Endothelial cell of umbilical vein (primary cell): ENCODE results near the gene HMGA1. TPM values are rescaled to one million over a fixed set of nuclear protein-coding genes. Genes with fewer than 3 reads are reported as not detected.

Source experiments
- BruUV-seq: library from RNA; stranded (reverse); fragments of 400-500 nt; replicated peaks from 2 replicates; lab custom pipeline; 2021; lab: Mats Ljungman, UMichigan
- CTCF ChIA-PET: fragments of 300-600, 350-600 bp; sonication (Branson Sonifier 250); formaldehyde crosslinking; loops from one replicate; lab custom pipeline; 2021; ENCODE audit warnings: antibody characterized with exemption, inconsistent platforms; lab: Charles Lee
- POLR2A ChIA-PET: fragments of 300-600, 350-600 bp; sonication (Branson Sonifier 250); formaldehyde crosslinking; loops from one replicate; lab custom pipeline; 2021; ENCODE audit warnings: antibody characterized with exemption, inconsistent platforms; lab: Charles Lee
- DNase-seq: peaks from one replicate; pipeline ENCODE4 v3.0.0-alpha.2; 2011; ENCODE audit warnings: low read depth, low spot score
- FAIRE-seq: peaks from 2 replicates; lab custom pipeline; 2011; peaks lifted over from hg19 to GRCh38; lab: Jason Lieb, UNC
- H2AFZ ChIP-seq: 2 replicates; pipeline ENCODE4 v1.6.0; 2012; ENCODE audit warnings: low read depth, low read length, control low read depth, inconsistent platforms
- H3K27ac ChIP-seq: 2 replicates; pipeline ENCODE4 v1.5.1; 2011; ENCODE audit warnings: low read depth, mild to moderate bottlenecking, control low read depth, low read length, moderate library complexity; ENCODE audit not compliant: insufficient read depth
- H3K27me3 ChIP-seq, 2 experiments: 2 replicates each; pipeline versions ENCODE4 v1.6.0 to v1.6.1; 2011; ENCODE audit warnings: low read length in 2 of 2, mixed read lengths in 1 of 2; ENCODE audit not compliant: control insufficient read depth in 2 of 2, insufficient read depth in 2 of 2
- H3K36me3 ChIP-seq, 2 experiments: 2 replicates in 1 of 2; 3 replicates in 1 of 2; pipeline ENCODE4 v1.5.1; 2011; ENCODE audit warnings: low read length in 2 of 2, mild to moderate bottlenecking in 1 of 2, moderate library complexity in 1 of 2; ENCODE audit not compliant: control insufficient read depth in 2 of 2, insufficient read depth in 2 of 2; ENCODE audit errors: extremely low read depth in 1 of 2
- H3K4me1 ChIP-seq: 3 replicates; pipeline ENCODE4 v1.5.1; 2011; ENCODE audit warnings: mild to moderate bottlenecking, low read length; ENCODE audit not compliant: control insufficient read depth, insufficient read depth; ENCODE audit errors: extremely low read depth
- H3K4me2 ChIP-seq: 2 replicates; pipeline ENCODE4 v1.6.1; 2011; ENCODE audit warnings: low read length, control low read depth, mixed read lengths; ENCODE audit not compliant: insufficient read depth
- H3K4me3 ChIP-seq, 3 experiments: fragments of 200-600 bp in 1 of 3; sonication (generic), shearing (Covaris generic) in 1 of 3; replicated peaks in 1 of 3; 2 replicates each; pipeline ENCODE4 v1.5.1; 2011 to 2016; ENCODE audit warnings: control low read depth in 3 of 3, low read length in 3 of 3, mild to moderate bottlenecking in 2 of 3, inconsistent platforms in 1 of 3, low read depth in 1 of 3, moderate library complexity in 1 of 3; ENCODE audit not compliant: insufficient read depth in 1 of 3
- H3K79me2 ChIP-seq: 2 replicates; pipeline ENCODE4 v1.6.0; 2012; ENCODE audit warnings: low read length, inconsistent platforms; ENCODE audit not compliant: control insufficient read depth, insufficient read depth
- H3K9ac ChIP-seq: replicated peaks from 2 replicates; pipeline ENCODE3; 2011; ENCODE audit warnings: low read length, control low read depth; ENCODE audit not compliant: insufficient read depth; ENCODE audit errors: extremely low read depth
- H3K9me1 ChIP-seq: replicated peaks from 3 replicates; pipeline ENCODE4 v1.6.0; 2011; ENCODE audit warnings: mild to moderate bottlenecking, low read length; ENCODE audit not compliant: control insufficient read depth, insufficient read depth; ENCODE audit errors: extremely low read depth
- H3K9me3 ChIP-seq: replicated peaks from 2 replicates; pipeline ENCODE4 v1.5.1; 2012; ENCODE audit warnings: low read length, inconsistent platforms; ENCODE audit not compliant: control insufficient read depth, insufficient read depth
- H4K20me1 ChIP-seq: replicated peaks from 2 replicates; pipeline ENCODE3; 2011; ENCODE audit warnings: mild to moderate bottlenecking, low read length; ENCODE audit not compliant: control insufficient read depth, insufficient read depth; ENCODE audit errors: extremely low read depth
- EZH2 ChIP-seq: IDR thresholded peaks from 2 replicates; pipeline ENCODE4 v1.6.1; 2012; ENCODE audit warnings: borderline replicate concordance, low read depth, mild to moderate bottlenecking, moderate library complexity, low read length, inconsistent platforms; ENCODE audit not compliant: severe bottlenecking
- FOS ChIP-seq: IDR thresholded peaks from 2 replicates; pipeline ENCODE4 v1.6.1; 2011; ENCODE audit warnings: mild to moderate bottlenecking, low read length, moderate library complexity, borderline replicate concordance; ENCODE audit not compliant: insufficient read depth
- GATA2 ChIP-seq: IDR thresholded peaks from 2 replicates; pipeline ENCODE4 v1.7.0; 2011; ENCODE audit warnings: low read depth, mild to moderate bottlenecking, moderate library complexity, mixed read lengths, low read length; ENCODE audit not compliant: insufficient read length, insufficient read depth
- JUN ChIP-seq: IDR thresholded peaks from 2 replicates; pipeline ENCODE4 v1.6.1; 2011; ENCODE audit warnings: borderline replicate concordance, low read depth; ENCODE audit not compliant: insufficient read length, insufficient read depth
- MYC ChIP-seq: IDR thresholded peaks from one replicate; pipeline ENCODE4 v1.6.1; 2011; ENCODE audit warnings: mild to moderate bottlenecking, low read depth, low read length
- POLR2A ChIP-seq: IDR thresholded peaks from 2 replicates; pipeline ENCODE4 v1.6.1; 2012; ENCODE audit warnings: low read depth, mild to moderate bottlenecking, control low read depth, low read length
- POLR2AphosphoS5 ChIP-seq: IDR thresholded peaks from 2 replicates; pipeline ENCODE4 v1.6.1; 2012; ENCODE audit warnings: low read depth, mild to moderate bottlenecking, control low read depth, low read length, moderate library complexity; ENCODE audit not compliant: insufficient read depth
- dilution Hi-C: fragments of 300-500 bp; cut with MboI; formaldehyde crosslinking; loops from one replicate; pipeline ENCODE4 v1.15.0; 2019; ENCODE audit warnings: low sequenced_read_pairs; ENCODE audit not compliant: extremely low pct_ligation_motif_present
- intact Hi-C: fragments of 100-400 bp; cut with micrococcal nuclease; formaldehyde crosslinking; loops from one replicate; pipeline ENCODE4 v1.10.0; 2022
- polyA plus RNA-seq, 4 experiments: library from polyadenylated mRNA; depleted of rRNA in 3 of 4; stranded (reverse) in 3 of 4; unstranded in 1 of 4; fragments of >200 nt; gene quantifications; 2 replicates each; pipeline versions ENCODE4 v1.2.1 to v1.2.3, GENCODE V29; 2011 to 2012; ENCODE audit warnings: missing spikeins in 1 of 4
- total RNA-seq: library from RNA; stranded (reverse); gene quantifications from 2 replicates; pipeline ENCODE4 v1.2.3, GENCODE V29; 2021
- TF ChIP-seq, protein P1 (sequence below), 2 donors: IDR thresholded peaks; 1 replicate in 1 of 2; 2 replicates in 1 of 2; pipeline ENCODE4 v1.5.1; 2011; ENCODE audit warnings: low read length in 2 of 2, mild to moderate bottlenecking in 2 of 2, moderate library complexity in 2 of 2, control low read depth in 1 of 2, inconsistent platforms in 1 of 2, low read depth in 1 of 2; ENCODE audit not compliant: insufficient read depth in 1 of 2; ENCODE audit errors: extremely low read depth in 1 of 2
- TF ChIP-seq, protein P2 (sequence below): IDR thresholded peaks from 2 replicates; pipeline ENCODE4 v1.6.1; 2011; ENCODE audit not compliant: insufficient read depth, insufficient read length

Gene HMGA1
- total and polyA plus RNA-seq, 2 donors (not counting 3 experiments of a cell fraction or from before 2014, with no cell fraction given): 425 to 1,108 TPM

DNA sequence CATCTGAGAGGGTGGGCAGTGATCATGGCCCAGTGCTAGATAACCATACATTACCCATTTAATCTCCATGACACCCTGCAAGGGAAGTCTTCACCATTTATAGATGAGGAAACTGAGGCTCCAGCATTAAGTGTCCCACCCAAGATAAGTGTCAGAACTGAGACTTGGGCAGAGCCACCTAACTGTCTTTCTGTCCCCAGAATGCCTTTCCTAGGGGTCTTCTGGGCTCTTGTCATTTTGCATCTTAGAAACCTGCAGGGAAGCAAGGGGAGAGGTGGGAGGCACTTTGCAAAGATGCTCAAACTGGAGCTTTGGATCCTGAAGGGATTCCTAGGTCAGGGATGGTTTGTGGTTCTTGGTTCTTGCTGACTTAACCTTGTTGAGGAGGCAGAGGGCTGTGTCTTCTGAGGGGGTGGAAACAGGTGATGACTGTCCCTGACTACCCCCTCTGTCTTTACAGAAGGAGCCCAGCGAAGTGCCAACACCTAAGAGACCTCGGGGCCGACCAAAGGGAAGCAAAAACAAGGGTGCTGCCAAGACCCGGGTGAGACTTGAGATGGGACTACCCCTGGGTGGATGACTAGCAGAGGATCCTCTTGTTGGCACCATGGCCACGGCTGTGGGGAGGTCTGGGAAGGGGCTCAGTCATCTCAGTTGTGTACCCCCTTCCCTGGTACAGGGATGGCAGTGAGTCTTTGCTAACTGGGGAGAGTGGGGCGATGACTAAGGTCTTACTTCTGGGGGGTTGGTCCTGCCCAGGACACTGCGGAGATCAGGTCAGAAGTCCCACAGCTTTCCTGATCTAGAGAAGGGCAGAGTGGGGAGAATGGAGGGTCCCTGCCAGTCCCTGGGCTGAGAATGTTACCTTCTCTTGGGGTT, 5.8 kb downstream of the HMGA1 start:
- peaks cover 10 to 12% of the 10 kb centered on the region in 2 experiments for H3K36me3 ChIP-seq
- H3K9me3 ChIP-seq: no peaks in the 10 kb centered on the region
- H3K4me1 ChIP-seq: peaks cover 73% of the 10 kb centered on the region

DNA sequence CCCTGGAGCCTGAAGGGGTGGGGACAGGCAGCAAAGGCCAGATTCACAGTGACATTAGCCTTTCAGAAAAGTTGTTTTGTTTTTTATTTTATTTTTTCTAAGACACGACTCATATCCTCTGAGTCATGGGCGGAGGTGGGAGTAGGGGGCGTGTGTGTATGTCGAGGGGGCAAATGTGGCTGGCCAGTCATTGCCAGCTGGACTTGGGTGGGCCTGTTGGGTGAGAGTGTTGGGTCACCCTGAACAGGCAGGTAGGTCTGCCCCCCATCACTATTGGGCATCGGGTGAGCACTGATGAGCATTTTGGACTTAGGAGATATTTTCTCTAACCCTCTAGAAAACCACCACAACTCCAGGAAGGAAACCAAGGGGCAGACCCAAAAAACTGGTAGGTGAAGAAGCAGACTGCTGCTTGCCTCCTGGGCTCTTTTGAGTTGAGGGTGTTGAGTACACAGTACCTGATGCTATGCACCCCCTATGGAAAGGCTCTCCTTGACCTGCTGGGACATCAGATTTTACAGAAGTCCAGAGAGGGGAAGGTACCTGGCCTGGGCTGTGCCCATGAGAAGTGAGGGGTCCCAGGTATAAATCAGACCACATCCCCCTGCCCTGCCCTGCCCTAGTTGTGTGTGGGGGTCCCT, 6.6 kb downstream of the HMGA1 start:
- H3K36me3 ChIP-seq: peaks cover 10 to 12% of the 10 kb centered on the region in 2 experiments
- ChIA-PET POLR2A (interaction anchor here (1.1 kb wide), 1 partner anchor 19 kb away, joined by 6 read pairs; no protein-coding TSS in a partner anchor), CTCF (interaction anchor here (0.7 to 6.1 kb wide), 10 partner anchors 15 to 543 kb away, joined by 3 to 74 read pairs (median 6); no protein-coding TSS in a partner anchor)
- H2AFZ ChIP-seq: no peak overlapping the region
- TF ChIP-seq, protein P1, sequence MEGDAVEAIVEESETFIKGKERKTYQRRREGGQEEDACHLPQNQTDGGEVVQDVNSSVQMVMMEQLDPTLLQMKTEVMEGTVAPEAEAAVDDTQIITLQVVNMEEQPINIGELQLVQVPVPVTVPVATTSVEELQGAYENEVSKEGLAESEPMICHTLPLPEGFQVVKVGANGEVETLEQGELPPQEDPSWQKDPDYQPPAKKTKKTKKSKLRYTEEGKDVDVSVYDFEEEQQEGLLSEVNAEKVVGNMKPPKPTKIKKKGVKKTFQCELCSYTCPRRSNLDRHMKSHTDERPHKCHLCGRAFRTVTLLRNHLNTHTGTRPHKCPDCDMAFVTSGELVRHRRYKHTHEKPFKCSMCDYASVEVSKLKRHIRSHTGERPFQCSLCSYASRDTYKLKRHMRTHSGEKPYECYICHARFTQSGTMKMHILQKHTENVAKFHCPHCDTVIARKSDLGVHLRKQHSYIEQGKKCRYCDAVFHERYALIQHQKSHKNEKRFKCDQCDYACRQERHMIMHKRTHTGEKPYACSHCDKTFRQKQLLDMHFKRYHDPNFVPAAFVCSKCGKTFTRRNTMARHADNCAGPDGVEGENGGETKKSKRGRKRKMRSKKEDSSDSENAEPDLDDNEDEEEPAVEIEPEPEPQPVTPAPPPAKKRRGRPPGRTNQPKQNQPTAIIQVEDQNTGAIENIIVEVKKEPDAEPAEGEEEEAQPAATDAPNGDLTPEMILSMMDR (IDR thresholded peaks at IDR 0.05; ENCODE audit: extremely low read depth in 1 of 2, insufficient read depth in 1 of 2, low read depth in 1 of 2, low read length in 2 of 2): no peak
- no peak for TF ChIP-seq EZH2
- TF ChIP-seq FOS: peak; percentile 95
- peak; percentile 76 for TF ChIP-seq JUN
- TF ChIP-seq MYC: no peak
- TF ChIP-seq POLR2AphosphoS5: peak; percentile 37
- no peak for TF ChIP-seq GATA2
- TF ChIP-seq, protein P2, sequence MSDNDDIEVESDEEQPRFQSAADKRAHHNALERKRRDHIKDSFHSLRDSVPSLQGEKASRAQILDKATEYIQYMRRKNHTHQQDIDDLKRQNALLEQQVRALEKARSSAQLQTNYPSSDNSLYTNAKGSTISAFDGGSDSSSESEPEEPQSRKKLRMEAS: no peak
- no peak for TF ChIP-seq POLR2A
- dilution Hi-C loops: no loop called here
- H3K9me1 ChIP-seq: no peaks in the 10 kb centered on the region
- H3K79me2 ChIP-seq: peaks cover 43% of the 10 kb centered on the region
- no peaks in the 10 kb centered on the region for H3K27me3 ChIP-seq
- FAIRE-seq (no peak), DNase-seq (peak; percentile 89)
- peak overlapping the region; percentile 68 for H3K9ac ChIP-seq
- no peaks in the 10 kb centered on the region for H4K20me1 ChIP-seq
- H3K9me3 ChIP-seq: no peaks in the 10 kb centered on the region
- BruUV-seq: TSS peak; percentile 2
- intact Hi-C loops: no loop called here
- peaks cover 80% of the 10 kb centered on the region for H3K4me1 ChIP-seq
- H3K27ac ChIP-seq: peak overlapping the region; percentile 88
- H3K4me3 ChIP-seq: peak overlapping the region in 1 of 3 experiments; percentile 22
- peak overlapping the region; percentile 71 for H3K4me2 ChIP-seq

More for the DNA sequence above, 5.8 kb downstream of the HMGA1 start:
- dilution Hi-C loops: no loop called here
- Histone ChIP-seq H3K27ac (peak overlapping the region; percentile 88), H4K20me1 (no peaks in the 10 kb centered on the region), H2AFZ (no peak overlapping the region), H3K79me2 (peaks cover 49% of the 10 kb centered on the region), H3K9ac (peak overlapping the region; percentile 56), H3K27me3 (no peaks in the 10 kb centered on the region), H3K4me3 (peak overlapping the region in 1 of 3 experiments; percentile 22), H3K4me2 (peak overlapping the region; percentile 71), H3K9me1 (no peaks in the 10 kb centered on the region)
- POLR2A ChIA-PET: interaction anchor here (0.6 kb wide), 1 partner anchor 31 kb away, joined by 13 read pairs; no protein-coding TSS in a partner anchor
- CTCF ChIA-PET: interaction anchor here (0.6 to 6.1 kb wide), 5 partner anchors 15 to 173 kb away, joined by 3 to 74 read pairs (median 7); no protein-coding TSS in a partner anchor
- TSS peak; percentile 58 for BruUV-seq
- no peak for DNase-seq
- no peak for FAIRE-seq
- intact Hi-C loops: no loop called here
- TF ChIP-seq MYC (no peak), GATA2 (no peak), FOS (no peak), EZH2 (no peak), POLR2A (peak; percentile 57), JUN (no peak), POLR2AphosphoS5 (no peak)
